NCI-H524 treated with DMSO at 0.1 percent for 48 hours (cell line): ENCODE measurements around the gene DGCR8.

Experiments used
- DNase-seq: peaks from one replicate; lab custom pipeline; 2025; lab: John Stamatoyannopoulos, UW

The DGCR8 gene

GRCh38 chr22:20110359-20110985 lies 30.4 kb downstream of the DGCR8 start:
- no peak for DNase-seq

DNA sequence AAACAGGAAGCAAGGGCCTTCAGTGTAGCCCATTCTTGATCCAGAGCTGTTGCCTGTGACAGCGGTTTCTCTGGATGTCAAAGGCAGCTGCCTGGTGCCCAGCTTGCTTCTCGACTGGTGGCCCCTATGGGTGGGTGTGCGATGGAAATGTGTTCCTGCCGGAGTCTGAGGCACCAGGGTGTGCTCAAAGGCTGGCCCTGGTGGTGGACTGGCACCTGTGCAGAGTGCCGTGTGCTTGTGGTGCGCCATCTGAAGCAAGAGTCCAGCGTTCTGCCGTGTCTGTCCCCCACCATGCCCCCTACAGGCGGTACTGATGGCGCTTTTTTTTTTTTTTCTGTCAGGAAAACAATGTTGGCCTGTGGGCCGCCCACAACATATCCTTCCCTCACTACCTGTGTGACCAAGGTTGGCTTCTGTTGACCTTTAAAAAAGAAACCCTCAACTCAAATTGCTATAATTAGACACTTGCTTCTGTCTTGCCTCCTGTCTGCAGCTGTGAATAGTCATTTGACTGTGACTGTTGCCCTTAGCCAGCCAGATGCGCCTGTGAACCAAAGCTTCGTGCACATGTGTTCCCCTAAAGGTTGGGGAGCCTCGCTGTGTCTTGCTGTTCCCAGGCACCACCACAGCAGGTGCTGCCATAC lies 31.1 kb downstream of the DGCR8 start:
- DNase-seq: no peak

GRCh38 chr22:20111689-20112622 lies 31.9 kb downstream of the DGCR8 start:
- no peak for DNase-seq

DNA sequence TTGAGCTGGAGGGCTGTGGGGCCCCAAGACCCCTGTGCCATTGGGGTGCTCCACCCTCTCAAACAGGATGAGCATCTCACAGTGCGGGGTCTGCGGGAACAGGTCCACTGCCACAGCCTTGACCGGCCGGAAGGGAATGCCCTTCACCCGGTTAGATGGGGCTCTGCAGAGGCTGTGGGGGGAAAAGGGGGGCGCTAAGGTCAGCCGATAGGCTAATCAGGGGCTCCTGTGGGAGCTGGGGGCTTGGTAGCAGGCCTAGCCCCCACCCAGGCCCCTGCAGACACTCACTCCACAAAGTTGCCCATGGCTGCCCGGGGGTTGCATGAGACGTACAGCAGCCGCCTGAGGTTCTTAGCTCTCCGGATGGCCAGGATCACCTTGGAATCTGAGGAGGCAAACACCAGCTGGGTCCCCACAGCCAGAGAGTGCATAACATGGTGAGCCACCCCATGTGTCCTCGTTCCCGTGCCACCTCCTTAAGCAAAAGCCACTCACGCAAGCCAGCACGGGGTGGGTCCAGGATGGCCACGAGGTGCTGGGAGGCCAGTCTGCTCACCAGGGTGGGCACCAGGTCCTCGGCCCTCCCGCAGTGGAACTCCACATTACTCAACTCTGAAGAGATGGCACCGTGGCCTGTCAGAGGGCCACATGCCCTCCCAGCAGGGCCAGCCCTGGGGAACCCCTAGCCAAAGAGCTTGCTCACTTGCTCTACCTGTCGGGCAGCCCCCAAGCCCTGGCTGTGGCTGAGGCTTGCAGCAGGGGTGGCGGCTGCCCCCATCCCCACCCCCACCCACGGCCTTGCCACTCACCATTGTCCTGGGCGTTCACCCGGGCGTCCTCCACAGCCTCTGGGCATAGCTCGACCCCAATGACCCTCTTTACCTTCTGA lies 32.8 kb downstream of the DGCR8 start:
- DNase-seq: no peak

DNA sequence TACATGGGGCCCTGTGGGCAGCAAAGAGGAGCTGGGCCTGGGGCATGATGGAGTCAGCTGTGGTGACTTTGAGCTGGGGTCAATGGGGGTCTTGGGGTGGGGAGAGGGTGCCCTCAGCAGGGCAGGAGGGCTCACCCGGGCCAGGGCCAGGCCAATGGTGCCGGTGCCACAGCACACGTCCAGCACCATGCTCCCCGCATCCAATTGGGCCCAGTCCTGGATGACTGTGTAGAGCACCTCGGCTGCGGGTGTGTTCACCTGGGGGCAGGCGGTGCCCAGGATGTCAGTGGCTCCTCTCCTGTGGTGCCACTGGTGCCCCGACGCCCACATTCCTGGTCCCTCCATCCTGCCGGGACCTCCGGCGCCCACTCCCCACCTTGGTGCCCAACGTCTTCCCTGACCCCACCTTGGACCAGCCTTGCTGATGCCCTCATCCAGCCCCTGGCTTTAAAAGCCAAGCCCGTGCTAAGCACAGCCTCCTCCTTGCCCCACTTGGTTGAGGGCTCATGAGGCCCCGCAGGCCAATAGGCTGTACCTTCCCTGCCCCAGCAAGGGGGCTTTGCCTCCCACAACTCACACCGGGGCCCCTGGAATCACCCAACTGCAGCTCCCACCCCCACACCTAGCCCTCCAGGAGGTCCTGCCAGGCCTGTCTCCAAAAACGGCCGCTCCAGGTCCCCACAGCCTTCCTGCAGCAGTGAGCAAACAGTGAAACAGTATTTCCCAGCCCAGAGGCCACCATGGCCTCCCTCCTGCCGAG lies 33.7 kb downstream of the DGCR8 start:
- DNase-seq: no peak

DNA sequence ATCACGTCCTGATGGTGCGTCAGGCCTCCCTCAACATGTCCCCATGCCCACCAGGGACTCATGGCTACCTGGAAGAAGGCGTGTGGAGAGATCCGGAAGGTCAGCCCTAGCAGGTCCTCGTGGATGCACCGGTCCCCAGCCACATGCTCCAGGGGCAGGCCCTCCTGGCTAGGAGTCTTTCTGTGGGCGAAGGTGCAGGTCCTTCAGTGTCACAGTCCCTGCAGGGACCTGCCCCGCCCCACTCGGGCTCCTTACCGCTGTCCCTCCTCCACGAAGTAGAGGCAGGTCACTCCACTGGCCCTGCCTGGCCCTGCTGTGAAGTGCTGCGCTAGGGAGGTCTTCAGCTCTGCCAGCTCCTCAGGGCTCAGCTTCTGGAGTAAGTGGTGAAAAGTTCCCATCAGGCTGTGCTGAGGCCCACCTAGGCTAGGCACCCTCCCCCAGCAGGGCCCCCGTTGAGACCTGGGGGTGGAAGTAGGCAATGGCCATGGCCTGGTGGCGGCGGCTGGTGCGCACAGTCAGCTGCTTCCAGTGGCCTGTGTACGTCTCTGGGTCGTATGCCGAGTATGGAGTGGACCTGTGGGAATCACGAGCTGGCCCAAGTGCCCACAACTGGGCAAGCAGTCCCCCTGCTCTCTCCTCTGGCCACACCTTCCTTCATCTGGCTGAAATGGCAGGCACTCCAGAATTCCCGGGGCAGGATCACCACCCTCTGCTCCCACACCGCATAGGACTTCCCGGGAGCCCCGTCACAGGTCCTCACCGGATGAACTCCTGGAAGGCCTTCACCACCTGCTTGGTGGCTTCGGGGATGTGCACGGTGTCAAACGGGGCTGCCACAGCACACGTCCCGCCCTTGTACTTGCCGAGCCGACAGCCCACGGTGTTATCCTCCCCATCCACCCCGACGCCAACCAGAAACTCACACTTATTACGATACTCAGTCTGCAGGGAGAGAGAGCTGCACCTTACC lies 34.8 kb downstream of the DGCR8 start:
- DNase-seq: no peak

DNA sequence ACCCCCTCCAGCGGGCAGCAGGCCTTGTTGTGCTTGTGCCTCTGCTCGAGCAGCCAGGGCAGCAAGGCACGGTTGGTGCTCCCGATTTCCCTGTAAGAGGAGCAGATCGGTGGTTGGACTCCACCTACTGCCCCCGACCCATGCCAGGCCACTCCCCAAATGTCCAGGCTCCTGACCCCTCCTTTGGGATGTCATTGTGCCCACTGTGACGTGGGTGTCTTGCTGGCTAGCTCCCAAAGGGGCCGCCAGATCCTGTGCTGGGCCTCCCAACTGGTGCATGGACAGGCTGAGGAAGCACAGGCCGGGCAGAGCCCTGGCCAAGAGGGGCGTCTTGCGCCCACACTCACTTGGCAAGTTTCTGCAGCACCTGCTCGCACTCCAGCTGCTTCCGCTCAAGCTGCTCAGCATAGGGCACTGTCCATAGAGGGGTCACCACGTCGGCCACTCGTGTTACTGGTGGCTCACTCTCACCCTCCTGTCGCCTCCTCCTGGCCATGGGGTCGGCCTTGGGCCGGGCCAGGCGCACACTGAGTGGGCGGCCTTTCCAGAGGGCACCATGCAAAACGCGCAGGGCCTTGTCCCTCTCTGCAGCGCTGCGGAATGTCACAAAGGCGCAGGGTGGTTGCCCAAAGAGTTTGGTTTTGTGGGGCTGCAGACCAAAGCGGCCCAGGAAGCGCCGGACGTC lies 35.8 kb downstream of the DGCR8 start, which contains the start of gene RANBP1:
Gene RANBP1, plus strand, starts transcription at position 414 of the 685 bp plus-strand sequence. Its CDS starts 81 bp downstream, at position 495.
- DNase-seq: no peak

DNA sequence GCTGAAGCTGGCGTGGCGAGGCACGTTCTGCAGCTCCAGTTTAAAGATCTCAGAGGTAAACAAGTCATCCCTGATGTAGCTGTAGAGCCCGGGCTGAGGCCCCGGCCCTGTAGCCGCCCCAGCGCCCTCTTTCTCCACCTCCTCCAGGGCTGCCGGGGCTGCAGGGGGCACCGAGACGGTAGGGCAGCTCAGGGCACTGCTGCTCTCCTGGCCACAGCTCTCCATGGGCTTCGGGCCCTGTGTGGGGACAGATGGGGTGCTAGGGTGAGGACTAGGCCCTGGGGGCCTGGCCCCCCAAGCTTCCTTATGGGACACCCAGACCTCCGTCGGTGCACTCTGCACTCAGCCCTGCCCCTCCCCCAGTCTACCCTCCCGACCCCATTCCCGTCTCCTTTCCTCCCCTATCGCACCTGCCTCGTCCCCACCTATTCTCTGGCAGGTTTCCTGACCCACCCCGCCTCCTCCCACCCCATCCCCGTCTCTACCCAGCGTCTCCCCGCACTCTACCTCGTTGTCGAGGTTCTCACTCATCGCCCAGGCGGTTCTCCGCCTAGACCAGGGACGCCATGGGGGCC lies 36.4 kb downstream of the DGCR8 start:
- DNase-seq: no peak

DNA sequence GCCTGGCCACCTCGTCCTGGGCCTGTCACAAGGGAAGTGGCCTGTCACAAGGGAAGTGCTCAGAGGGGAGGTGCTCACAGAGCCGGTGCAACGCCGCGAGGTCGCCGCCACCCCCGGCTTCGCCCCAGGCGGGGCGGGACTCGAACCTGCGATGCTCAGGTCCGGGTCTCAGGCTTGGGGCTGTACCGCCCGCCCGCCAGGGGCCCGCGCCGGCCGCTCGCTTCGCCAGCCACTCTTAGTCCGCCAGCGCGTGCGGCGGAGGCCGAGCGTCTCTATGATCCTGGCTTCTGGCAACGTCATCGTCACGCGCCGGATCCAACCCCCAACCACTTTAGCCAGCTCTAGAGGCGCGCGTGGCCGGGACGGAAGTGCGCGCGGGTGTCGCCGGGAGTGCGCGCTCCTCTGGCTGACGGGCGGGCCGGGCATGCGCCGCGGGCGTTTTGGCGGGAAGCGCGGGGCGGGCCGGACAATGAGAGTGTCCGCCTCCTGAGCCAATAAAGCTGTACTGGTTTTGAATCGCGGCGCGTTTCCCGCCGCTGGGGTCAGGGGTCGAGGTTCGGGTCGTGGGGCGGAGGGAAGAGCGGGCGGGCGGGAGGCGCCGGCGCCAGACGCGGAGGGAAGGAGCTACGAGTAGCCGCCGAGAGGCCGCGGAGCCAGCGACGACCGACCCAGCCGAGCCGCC lies 37.1 kb downstream of the DGCR8 start, which contains the start of gene TRMT2A:
Gene TRMT2A, minus strand, starts transcription at position 276 of the 682 bp plus-strand sequence. CDS start 320 bp downstream, outside the sequence.
- DNase-seq: peak; percentile 86

GRCh38 chr22:20117633-20118299 lies 37.7 kb downstream of the DGCR8 start:
- DNase-seq: no peak

DNA sequence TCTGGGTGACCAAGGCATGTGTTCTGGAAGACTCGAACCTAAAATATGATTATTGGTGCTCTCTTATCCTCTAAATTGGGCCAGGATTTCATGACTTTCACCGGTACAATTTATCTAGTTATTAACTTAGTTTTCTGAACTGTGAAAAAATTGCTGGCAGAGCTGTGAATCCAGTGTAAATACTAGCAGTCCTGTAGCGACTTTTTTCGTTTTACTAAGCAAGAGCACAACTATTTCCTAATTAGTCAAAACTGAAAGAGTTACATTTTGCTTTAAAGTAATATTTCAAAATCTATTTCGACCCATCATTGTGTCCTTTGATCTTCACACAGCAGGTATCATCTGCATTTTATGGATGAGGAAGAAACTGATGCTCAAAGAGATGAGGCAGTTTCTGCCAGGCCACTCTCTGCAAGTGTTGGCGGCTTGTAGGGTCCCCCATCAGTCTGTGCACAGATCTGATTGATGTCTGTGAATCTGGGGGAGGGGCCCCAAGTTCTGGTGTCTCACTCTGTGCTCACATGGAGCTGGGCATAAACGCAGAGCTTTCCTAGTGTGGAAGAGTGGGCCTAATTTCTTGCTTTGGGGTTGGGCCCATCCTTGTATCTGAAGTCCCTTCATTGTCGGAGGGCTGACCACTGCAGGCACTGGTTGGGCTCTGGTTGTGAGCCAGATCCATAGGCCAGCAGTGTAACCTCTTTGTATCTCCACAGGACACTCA lies 38.4 kb downstream of the DGCR8 start:
- no peak for DNase-seq

DNA sequence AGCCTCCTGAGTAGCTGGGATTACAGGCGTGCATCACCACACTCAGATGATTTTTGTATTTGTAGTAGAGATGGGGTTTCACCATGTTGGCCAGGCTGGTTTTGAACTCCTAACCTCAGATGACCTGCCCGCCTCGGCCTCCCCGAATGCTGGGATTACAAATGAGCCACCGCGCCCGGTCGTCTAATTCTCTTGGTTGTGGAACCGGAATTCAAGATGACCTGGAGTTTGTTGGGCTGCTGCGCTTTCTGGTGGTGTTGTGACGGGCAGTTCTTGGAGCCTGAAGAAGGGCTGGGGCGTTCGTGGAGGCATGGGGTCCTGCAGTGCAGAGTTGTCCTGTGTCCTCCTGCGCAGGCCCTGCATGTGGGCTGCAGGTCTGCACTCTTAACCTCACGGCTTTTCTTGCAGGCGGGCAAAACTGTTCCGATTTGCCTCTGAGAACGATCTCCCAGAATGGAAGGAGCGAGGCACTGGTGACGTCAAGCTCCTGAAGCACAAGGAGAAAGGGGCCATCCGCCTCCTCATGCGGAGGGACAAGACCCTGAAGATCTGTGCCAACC lies 41.9 kb downstream of the DGCR8 start:
- no peak for DNase-seq

DNA sequence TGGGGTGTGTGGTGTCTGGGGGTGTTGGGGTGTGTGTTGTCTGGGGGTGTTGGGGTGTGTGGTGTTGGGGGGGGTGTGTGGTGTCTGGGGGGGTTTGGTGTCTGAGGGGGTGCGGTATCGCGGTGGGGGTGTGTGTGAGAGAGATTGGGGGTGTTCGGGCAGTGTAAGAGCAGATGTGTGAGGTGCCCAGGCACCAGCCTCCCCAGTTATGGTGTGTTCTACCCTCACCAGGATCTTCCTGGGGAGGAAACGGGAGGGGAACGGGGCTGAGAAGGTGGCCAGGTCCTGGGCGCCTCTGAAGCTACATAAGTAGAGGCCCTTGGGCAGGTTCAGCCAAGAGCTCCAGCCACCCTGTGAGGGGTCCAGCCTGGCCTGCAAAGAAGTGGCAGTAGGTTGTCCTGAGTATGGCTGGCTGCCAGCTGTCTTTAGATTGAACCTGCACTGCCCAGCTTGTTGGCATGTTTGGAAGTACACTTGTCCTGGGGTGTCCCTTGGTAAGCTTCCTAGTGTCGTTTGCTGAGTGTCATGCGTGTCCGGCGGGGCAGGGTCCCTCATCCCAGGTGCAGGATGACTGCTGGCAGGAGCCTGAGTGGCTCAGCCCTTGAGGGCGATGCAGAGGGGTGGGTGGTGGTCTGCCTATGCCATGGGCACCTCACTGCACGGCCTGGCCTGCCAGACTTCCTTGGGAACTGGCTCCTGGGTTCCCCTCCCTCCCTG lies 43.5 kb downstream of the DGCR8 start:
- DNase-seq: no peak

GRCh38 chr22:20124083-20124787 lies 44.2 kb downstream of the DGCR8 start:
- no peak for DNase-seq
